Large intestine (tissue), 3 donors: ENCODE results near the gene EML2. TPM values are rescaled to one million over a fixed set of nuclear protein-coding genes. Genes with fewer than 3 reads are reported as not detected.

ENCODE experiments used
- DNase-seq, 2 donors: peaks; one replicate each; pipeline versions ENCODE4 v3.0.0 to v3.0.0-alpha.2; 2013
- H3K27ac ChIP-seq: one replicate; pipeline ENCODE4 v1.5.1; 2013; ENCODE audit warnings: low read length
- H3K27me3 ChIP-seq: 2 replicates; pipeline ENCODE4 v1.6.1; 2013; ENCODE audit warnings: low read length; ENCODE audit not compliant: control insufficient read depth, insufficient read depth
- H3K36me3 ChIP-seq: 2 replicates; pipeline ENCODE4 v1.6.1; 2013; ENCODE audit warnings: low read length; ENCODE audit not compliant: control insufficient read depth, insufficient read depth
- H3K4me1 ChIP-seq: one replicate; pipeline ENCODE4 v1.6.1; 2013; ENCODE audit warnings: low read length; ENCODE audit not compliant: control insufficient read depth, insufficient read depth
- H3K4me3 ChIP-seq: one replicate; pipeline ENCODE4 v1.5.1; 2013; ENCODE audit warnings: low read length
- H3K9me3 ChIP-seq: one replicate; pipeline ENCODE4 v1.6.1; 2013; ENCODE audit warnings: mild to moderate bottlenecking, low read depth, low read length, moderate library complexity; ENCODE audit not compliant: control insufficient read depth
- WGBS: methylation state at CpG from one replicate; pipeline ENCODE4 v1.1.5; 2013; ENCODE audit warnings: low lambda C conversion rate; ENCODE audit not compliant: insufficient coverage; 5-methylcytosine and 5-hydroxymethylcytosine counted together
- polyA plus RNA-seq: library from polyadenylated mRNA; unstranded; fragments of 120-200 nt; gene quantifications from one replicate; pipeline ENCODE4 v1.2.1, GENCODE V29; 2013

EML2 gene
- polyA plus RNA-seq, 1 donor = 24.4 TPM

DNA sequence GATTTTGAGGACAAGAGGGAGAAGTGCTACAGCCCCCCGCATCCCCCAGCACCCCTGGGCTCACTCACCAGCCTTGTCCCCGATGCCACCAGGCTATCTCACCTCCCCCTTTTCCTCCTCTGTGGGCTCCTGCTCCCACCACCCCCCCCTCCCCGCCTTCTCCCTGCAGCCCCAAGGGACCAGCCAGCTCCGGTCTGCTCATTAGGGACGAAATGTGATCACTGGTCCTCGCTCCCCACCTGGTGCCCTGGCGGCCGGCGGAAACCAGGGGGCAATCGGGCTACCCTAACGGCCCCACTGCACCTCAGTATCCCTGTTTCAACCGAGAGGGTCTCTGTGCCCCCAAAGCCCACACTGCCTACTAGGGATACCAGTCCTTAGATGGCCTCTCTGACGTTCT lies 39.9 kb downstream of the EML2 start:
- H3K9me3 ChIP-seq = no peaks in the 10 kb centered on the region
- peaks cover 86% of the 10 kb centered on the region for H3K27me3 ChIP-seq
- H3K36me3 ChIP-seq = no peaks in the 10 kb centered on the region
- H3K27ac ChIP-seq = no peak overlapping the region
- no peak for DNase-seq
- H3K4me1 ChIP-seq = peaks cover 6% of the 10 kb centered on the region
- no CpG with 5 or more reads among the region's 13 CpGs for WGBS
- no peak overlapping the region for H3K4me3 ChIP-seq

- Histone ChIP-seq H3K27me3 (peaks cover 85% of the 10 kb centered on the region), H3K4me1 (peaks cover 6% of the 10 kb centered on the region), H3K4me3 (no peak overlapping the region), H3K27ac (no peak overlapping the region), H3K9me3 (no peaks in the 10 kb centered on the region), H3K36me3 (no peaks in the 10 kb centered on the region)
- 14% methylated on average over 1 of the region's 22 CpGs for WGBS
- no peak for DNase-seq
Observed at GRCh38 chr19:45598267-45599001, 40.8 kb downstream of the EML2 start.

DNA sequence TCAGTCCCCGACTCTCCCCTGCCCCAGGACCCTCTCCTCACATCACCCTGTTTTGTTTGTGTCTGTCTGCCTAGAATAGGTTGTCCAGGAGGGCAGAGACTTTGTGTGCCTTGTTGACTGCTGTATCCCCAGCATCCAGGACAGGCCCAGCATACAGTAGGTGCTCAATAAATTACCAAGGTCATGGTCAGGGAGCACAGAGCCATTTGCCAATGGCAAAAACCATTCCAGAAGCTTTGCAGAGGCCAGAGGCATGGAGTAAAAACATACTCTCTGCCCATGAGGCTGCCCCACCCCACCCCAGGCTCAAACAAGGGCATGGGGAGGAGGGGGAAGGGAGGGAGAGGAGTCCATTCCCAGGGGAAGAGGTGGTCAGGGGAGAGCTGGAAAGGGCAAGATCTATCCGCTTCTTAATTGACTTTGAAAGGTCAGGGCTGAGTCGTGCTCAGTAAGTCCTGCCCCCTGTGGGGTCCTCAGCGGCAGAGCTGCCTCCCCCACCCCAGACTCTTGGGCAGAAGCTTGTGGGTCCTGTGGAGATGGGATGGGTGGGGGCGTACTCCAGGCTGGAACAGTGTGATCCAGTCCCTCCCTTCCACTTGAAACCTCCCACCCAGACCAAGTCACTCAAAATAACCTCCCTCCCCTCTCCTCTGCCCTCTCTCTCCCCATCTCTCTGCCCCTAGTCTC lies 41.6 kb downstream of the EML2 start:
- no peak for DNase-seq
- no peak overlapping the region for H3K4me3 ChIP-seq
- WGBS = no CpG with 5 or more reads among the region's 5 CpGs
- H3K27me3 ChIP-seq = peaks cover 79% of the 10 kb centered on the region
- H3K4me1 ChIP-seq = peaks cover 6% of the 10 kb centered on the region
- H3K36me3 ChIP-seq = no peaks in the 10 kb centered on the region
- no peak overlapping the region for H3K27ac ChIP-seq
- H3K9me3 ChIP-seq = no peaks in the 10 kb centered on the region

GRCh38 chr19:45595814-45596213 lies 43.4 kb downstream of the EML2 start:
- Histone ChIP-seq H3K36me3 (no peaks in the 10 kb centered on the region), H3K4me3 (no peak overlapping the region), H3K4me1 (peaks cover 6% of the 10 kb centered on the region), H3K27me3 (peaks cover 75% of the 10 kb centered on the region), H3K9me3 (peaks cover 10% of the 10 kb centered on the region), H3K27ac (no peak overlapping the region)
- no peak for DNase-seq
- WGBS = no CpG with 5 or more reads among the region's 6 CpGs

DNA sequence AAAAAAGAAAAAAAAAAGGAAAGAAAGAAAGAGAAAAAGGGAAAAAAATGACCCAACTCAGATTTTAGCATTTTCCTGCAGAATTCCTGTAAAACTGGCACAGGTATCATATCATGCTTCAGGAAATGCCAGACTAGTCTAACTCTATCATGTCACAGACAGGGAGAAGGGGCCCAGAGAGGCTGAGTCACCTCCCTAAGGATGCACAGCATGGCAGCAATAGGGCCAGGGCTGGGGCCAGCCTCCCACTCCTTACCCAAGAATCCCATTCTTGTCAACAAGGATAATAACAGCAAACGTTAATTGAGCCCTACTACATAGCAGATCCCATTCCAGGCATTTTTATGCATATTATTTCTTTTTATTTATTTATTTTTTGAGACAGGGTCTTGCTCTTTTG lies 45.7 kb downstream of the EML2 start:
- no peak overlapping the region for H3K4me3 ChIP-seq
- peaks cover 58% of the 10 kb centered on the region for H3K27me3 ChIP-seq
- no peak overlapping the region for H3K27ac ChIP-seq
- no CpG with 5 or more reads among the region's 1 CpG for WGBS
- no peaks in the 10 kb centered on the region for H3K36me3 ChIP-seq
- H3K4me1 ChIP-seq = peaks cover 6% of the 10 kb centered on the region
- no peak for DNase-seq
- peaks cover 11% of the 10 kb centered on the region for H3K9me3 ChIP-seq

DNA sequence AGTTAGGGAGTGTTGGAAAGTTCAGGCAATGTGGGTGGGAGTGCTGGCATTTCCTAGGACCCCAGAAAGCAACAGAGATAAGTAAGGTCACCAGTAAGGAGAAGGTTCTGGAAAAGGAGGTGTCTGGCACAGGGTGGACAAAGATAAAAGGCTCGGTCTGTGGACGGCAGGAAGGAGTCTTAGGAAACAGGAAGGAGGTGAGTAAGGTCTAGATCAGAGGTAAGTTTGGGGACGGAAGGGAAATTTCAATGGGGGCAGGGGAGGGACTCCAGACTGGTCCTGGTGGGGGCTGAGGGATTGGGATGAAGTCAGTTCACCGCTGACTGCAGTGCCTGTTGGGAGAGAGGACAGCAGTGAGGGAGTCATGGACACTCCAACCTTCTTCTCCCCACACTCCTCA lies 46.8 kb downstream of the EML2 start:
- Histone ChIP-seq H3K9me3 (peaks cover 11% of the 10 kb centered on the region), H3K4me3 (no peak overlapping the region), H3K4me1 (peaks cover 3% of the 10 kb centered on the region), H3K36me3 (no peaks in the 10 kb centered on the region), H3K27me3 (peaks cover 46% of the 10 kb centered on the region), H3K27ac (no peak overlapping the region)
- WGBS = no CpG with 5 or more reads among the region's 4 CpGs
- DNase-seq = no peak

- Histone ChIP-seq H3K36me3 (no peaks in the 10 kb centered on the region), H3K27ac (no peak overlapping the region)
- no CpG with 5 or more reads among the region's 21 CpGs for WGBS
Observed at GRCh38 chr19:45591638-45592005, 47.6 kb downstream of the EML2 start.

DNA sequence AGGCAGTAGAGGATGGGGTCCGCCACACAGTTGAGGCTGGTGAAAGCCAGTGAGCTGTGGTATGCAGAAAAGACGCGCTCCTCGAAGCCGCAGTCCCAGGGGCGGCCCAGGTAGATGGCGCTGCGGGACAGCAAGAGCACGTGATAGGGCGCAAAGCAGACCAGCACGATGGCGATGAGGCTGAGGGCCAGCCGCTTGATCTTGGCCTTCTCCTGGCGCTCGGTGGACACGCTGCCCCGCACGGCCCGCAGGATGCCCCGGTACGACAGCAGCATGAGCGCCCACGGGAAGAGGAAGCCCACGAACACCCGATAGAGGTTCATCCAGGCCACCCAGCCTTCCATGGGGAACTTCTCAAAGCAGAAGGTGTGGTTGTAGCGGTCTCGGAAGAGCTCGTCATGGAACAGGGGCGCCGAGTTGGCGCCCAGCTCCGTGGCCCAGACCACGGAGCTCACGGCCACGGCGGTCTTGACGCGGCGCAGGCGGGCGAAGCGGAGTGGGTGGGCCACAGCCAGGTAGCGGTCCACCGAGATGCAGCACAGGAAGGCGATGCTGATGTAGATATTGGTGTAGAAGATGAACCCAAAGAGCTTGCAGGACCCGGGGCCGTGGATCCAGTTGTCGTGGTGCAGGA lies 48.1 kb downstream of the EML2 start:
- peak; percentile 44 to 48 for DNase-seq
- Histone ChIP-seq H3K36me3 (no peaks in the 10 kb centered on the region), H3K4me3 (no peak overlapping the region), H3K4me1 (peaks cover 3% of the 10 kb centered on the region), H3K27me3 (peaks cover 34% of the 10 kb centered on the region), H3K9me3 (peaks cover 11% of the 10 kb centered on the region), H3K27ac (no peak overlapping the region)
- no CpG with 5 or more reads among the region's 48 CpGs for WGBS

More at GRCh38 chr19:45591638-45592005, 47.6 kb downstream of the EML2 start:
- DNase-seq = no peak
- H3K4me3 ChIP-seq = no peak overlapping the region
- H3K9me3 ChIP-seq = peaks cover 11% of the 10 kb centered on the region
- H3K27me3 ChIP-seq = peaks cover 39% of the 10 kb centered on the region
- H3K4me1 ChIP-seq = peaks cover 3% of the 10 kb centered on the region

DNA sequence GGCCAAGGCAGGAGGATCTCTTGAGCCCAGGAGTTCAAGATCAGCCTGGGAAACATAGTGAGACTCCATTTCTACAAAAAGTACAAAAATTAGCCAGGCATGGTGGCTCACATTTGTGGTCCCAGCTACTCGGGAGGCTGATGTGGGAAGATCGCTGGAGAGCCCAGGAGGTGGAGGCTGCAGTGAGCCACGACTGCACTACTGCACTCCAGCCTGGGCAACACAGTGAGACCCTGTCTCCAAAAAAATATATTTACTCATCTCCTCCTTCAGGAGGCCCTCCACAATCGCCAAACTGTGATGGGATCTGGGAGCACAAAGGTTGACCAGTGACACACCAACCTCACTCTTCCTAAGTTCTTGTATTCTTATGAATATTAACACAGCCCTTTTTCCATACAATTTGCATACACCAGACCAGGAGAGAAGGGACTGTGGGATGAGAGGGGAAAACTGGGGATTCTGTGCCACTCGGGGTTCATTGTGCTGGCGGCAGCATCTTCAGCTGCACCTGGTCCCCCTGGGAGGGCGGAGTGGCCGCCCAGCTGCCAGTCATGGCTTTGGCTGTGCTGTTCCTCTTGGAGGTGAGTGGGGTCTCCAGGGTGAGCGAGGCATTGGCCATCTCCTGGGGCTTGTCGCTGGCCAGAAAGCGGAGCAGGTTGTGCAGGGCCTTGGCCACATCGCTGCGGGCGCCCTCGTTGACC lies 48.7 kb downstream of the EML2 start:
- H3K27ac ChIP-seq = no peak overlapping the region
- peaks cover 28% of the 10 kb centered on the region for H3K27me3 ChIP-seq
- no peak for DNase-seq
- no peaks in the 10 kb centered on the region for H3K36me3 ChIP-seq
- peaks cover 11% of the 10 kb centered on the region for H3K9me3 ChIP-seq
- no CpG with 5 or more reads among the region's 15 CpGs for WGBS
- H3K4me3 ChIP-seq = no peak overlapping the region
- H3K4me1 ChIP-seq = peaks cover 3% of the 10 kb centered on the region

GRCh38 chr19:45589768-45590167 lies 49.4 kb downstream of the EML2 start:
- H3K4me3 ChIP-seq = no peak overlapping the region
- peaks cover 23% of the 10 kb centered on the region for H3K27me3 ChIP-seq
- DNase-seq = no peak
- H3K4me1 ChIP-seq = peaks cover 7% of the 10 kb centered on the region
- peaks cover 11% of the 10 kb centered on the region for H3K9me3 ChIP-seq
- WGBS = 100% methylated on average over 2 of the region's 4 CpGs
- H3K36me3 ChIP-seq = no peaks in the 10 kb centered on the region
- H3K27ac ChIP-seq = no peak overlapping the region
